ENCODE results near the gene KIAA0513.
"Not testable (repeated sequence)": the region's sequence is repeated elsewhere in the genome, so short reads cannot be mapped to it uniquely, and the experiment has no call there.

Gene KIAA0513

GRCh38 chr16:85051683-85052082 lies 24.1 kb downstream of the KIAA0513 start:
- DNase-seq, result no peak

GRCh38 chr16:85052536-85052935 lies 24.9 kb downstream of the KIAA0513 start:
- DNase-seq, result no peak

DNA sequence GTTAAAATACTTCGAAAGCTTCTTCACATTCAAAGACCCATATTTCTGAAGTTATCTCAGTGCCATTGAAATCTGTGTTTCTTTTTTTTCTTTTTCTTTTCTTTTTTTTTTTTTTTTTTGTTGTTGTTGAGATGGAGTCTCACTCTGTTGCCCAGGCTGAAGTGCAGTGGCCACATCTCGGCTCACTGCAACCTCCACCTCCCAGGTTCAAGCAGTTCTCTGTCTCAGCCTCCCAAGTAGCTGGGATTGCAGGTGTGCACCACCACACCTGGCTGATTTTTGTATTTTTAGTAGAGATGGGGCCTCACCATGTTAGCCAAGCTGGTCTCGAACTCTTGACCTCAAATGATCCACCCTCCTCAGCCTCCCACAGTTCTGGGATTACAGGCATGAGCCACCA lies 26.7 kb downstream of the KIAA0513 start:
- not testable (repeated sequence) for DNase-seq

- DNase-seq, result no peak
Observed at GRCh38 chr16:85054948-85055492, 27.4 kb downstream of the KIAA0513 start.

- DNase-seq, result peak; percentile 79
Observed at GRCh38 chr16:85055493-85056210, 28.1 kb downstream of the KIAA0513 start.

GRCh38 chr16:85056211-85056748 lies 28.7 kb downstream of the KIAA0513 start:
- DNase-seq, result peak; percentile 16

DNA sequence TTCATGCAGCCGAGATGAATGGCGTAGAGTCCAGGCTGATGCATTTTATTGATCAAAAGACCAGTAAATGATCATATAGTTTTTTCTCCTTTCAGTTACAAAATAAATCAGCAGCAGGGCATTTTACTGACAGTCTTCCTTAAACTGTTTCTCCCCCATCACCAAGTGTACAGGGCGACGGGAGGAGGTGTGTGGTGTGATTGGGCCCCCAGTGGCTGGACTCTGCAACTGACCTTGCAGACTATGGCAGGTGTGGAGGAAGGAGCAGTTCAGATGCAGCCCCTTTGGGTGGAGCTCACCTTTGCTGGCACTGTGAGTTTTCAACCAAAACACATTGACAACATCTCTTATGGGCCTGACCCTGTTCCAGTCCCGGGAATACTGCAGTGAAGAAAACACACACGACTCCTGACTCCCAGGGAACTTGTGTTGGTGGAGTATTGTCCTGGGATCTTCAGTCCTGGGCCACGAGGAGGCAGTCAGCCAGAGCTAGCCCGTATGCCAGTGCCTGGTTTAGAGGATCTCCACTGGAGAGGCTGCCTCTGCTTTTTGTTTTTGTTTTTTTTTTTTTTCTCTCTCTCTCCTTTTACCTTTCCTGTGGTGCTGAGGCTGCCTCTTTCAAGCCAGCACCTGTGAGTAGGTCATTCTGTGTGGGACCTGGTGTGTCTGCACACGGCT lies 29.8 kb downstream of the KIAA0513 start:
- DNase-seq, result peak; percentile 18

GRCh38 chr16:85057948-85058347 lies 30.4 kb downstream of the KIAA0513 start:
- no peak for DNase-seq

DNA sequence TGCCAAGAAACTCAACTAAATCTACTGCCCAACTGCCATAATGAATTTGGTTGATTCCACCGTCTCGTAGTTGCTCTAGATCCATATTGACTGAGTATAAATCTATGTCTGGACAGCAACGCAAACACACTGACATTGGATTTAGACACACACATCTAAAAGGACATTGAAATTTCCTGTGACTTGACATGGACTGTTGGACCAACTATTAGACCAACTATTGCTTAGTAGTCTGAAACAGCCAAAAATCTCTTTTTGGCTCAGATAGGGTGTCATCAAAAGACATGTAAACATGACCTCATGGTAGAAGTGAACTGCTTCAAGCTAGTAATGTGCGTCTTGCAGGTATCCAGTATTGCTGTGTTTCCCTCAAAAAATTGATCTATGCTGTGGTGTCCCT lies 31.3 kb downstream of the KIAA0513 start:
- DNase-seq, result no peak

DNA sequence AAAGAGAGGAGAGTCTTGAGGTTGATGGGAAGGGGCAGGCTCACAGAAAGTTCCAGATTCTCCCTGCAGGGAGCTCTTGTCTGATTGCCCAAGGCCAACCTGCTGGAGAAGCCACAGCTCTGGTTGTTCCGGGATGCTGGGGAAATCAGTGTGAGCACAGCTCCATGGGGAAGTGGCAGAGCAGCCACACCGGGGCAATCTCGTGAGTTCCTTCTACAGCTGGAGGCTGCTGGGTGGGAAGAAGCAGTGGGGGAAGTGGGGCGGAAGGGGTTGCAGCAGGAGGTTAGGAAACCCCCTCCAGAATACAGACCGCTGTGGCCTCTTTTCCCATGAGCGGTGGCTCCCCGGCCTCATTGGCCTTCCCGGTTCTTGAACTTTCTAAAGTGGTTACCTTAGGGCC lies 34.0 kb downstream of the KIAA0513 start:
- no peak for DNase-seq

DNA sequence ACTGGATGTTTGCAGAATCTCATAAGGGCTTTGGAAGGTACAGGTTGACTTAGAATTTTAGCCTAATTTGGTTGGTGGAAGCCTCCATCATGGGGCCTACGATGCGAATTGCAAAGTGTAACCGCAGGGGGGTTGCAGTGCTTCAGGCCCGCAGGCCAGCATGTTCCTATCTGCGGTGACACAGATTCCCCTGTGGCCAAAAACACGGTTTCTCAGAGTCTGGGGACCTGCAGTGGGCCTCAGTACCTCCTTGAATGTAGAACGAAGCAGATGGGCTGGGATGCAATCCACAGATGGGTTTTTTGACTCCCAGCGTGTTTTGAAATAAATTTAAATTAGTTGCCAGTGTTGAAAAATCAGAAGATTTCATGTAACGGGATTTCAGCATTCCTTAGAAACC lies 34.7 kb downstream of the KIAA0513 start:
- no peak for DNase-seq

- DNase-seq, result no peak
Observed at GRCh38 chr16:85062845-85063244, 35.2 kb downstream of the KIAA0513 start.

DNA sequence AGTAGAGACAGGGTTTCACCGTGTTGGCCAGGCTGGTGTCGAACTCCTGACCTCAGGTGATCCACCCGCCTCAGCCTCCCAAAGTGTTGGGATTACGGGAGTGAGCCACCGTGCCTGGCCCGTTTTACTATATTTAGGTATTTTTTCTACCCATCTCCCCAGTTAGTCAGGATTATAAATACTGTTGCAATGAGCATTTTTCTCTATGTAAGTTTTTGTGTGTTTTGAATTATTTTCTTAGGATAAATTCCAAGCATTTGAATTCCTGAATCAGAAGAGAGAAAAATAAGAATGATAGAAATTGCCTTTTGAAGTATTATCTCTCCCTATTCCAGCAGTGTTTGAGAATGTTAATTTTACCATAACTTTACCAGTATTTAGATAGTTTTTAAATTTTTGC lies 36.6 kb downstream of the KIAA0513 start:
- DNase-seq, result no peak

- DNase-seq, result no peak
Observed at GRCh38 chr16:85065099-85065498, 37.5 kb downstream of the KIAA0513 start.

GRCh38 chr16:85066346-85066885 lies 38.8 kb downstream of the KIAA0513 start:
- no peak for DNase-seq

DNA sequence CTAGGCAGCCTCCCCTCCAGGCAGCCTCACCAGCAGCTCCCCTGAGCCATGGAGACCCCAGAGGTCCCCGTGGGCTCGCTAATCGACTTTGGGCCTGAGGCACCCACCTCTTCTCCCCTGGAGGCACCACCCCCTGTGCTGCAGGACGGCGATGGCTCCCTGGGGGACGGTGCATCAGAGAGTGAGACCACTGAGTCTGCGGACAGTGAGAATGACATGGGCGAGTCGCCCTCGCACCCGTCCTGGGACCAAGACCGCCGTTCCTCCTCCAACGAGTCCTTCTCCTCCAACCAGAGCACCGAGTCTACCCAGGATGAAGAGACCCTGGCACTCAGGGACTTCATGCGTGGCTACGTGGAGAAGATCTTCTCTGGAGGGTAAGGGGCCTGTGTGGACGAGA lies 39.4 kb downstream of the KIAA0513 start:
- DNase-seq, result no peak

DNA sequence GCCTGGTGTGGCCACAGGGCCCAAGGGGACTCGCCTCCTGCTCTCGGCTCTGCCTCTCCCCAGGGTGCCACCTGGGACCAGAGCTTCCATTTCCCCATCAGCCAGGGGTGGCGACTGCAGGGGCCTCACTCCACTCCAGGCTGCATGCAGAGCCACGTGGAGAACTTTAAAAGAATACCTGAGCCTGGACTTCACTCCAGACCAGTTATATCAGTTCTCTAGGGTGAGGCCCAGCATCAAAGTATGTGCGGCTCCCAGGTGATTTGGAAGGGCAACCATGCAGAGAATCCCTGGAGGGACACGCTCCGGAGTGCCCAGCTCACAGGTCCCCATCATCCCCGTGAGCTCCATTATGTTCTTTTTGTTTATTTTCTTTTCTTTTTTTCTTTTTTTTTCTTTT lies 39.8 kb downstream of the KIAA0513 start:
- no peak for DNase-seq

DNA sequence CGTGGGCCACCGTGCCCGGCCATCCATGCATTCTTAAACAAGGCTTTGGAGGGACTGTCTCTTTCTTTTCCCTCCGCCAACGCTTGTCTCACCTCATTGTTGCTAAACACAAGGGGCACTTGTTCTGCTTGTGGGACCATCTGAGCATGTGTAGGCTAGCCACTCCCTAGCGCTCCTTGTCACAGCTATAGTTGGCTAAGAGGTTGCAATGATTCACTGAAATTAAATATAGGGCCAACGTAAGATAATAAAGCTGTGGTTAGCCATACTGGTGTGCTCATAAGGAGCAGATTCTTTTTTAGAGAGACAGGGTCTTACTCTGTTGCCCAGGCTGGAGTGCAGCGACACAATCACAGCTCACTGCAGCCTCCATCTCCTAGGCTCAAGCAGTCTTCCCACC lies 41.2 kb downstream of the KIAA0513 start:
- DNase-seq, result no peak

DNA sequence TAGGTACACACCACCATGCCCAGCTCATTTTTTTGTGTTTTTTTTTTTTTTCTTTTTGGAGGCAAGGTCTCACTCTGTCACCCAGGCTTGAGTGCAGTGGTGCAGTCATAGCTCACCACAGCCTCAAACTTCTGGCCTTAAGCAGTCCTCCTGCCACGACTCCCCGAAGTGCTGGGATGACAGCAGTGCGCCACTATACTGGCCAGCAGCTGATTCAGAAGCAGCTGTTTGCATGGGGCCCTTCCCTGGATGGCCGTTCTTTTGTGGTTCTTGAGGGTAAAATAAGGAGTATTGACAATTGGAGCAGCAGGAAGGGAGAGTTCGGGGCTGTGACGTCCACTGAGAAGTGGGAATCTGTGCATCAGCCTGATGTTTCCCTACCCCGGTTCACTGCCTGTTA lies 41.6 kb downstream of the KIAA0513 start:
- no peak for DNase-seq

DNA sequence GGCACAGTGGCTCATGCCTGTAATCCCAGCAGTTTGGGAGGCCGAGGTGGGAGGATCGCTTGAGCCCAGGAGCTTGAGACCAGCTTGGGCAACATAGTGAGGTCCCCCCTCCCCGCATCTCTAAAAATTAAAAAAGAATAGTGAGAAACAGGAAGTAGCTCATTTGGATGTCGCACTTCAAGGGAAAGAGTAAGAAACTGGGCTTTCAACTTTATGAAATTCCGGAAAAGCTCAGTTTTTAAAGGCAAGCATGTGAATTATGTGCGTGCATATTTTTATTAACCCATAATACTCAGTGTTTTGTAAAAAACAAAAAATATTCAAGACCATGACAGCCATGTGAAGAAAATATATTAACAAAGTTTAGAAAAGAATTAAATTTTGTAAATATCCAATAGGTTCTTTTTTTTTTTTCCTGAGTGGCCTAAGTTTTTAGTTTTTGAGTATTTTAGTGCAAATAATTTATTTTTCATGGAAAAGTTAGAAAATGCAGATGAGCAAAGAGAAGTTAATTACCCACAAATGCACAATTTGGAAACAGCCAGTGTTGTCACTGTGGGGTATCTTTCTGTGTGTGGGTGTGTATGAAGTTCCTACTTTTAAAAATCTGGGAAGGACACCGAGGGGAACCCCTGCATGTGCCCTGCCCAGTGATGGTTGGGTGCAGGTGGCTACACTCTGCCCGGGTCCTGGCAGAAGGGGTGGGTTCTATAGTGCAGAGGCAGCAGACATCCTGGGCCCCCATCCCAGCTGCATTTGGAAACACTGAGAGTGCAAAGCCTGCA lies 44.7 kb downstream of the KIAA0513 start:
- DNase-seq, result no peak

DNA sequence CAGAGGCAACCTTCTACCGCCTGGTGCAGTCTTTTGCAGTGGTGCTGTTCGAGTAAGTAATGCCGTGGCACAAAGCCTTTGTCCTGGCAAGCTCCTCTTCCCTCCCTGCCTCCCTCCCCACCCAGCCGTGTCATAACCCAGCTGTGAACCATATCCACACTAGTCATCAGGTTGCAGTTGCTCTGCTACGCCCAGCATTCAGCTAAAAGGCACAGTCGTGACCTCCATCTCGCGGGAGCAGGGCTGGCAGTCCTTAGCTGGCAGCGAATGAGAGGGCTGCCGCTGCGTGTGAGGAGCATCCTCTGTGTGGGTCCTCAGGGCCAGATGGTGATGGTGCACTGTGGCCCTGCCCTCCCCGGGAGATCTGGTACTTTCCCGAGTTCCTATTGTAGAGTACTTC lies 45.4 kb downstream of the KIAA0513 start:
- no peak for DNase-seq

DNA sequence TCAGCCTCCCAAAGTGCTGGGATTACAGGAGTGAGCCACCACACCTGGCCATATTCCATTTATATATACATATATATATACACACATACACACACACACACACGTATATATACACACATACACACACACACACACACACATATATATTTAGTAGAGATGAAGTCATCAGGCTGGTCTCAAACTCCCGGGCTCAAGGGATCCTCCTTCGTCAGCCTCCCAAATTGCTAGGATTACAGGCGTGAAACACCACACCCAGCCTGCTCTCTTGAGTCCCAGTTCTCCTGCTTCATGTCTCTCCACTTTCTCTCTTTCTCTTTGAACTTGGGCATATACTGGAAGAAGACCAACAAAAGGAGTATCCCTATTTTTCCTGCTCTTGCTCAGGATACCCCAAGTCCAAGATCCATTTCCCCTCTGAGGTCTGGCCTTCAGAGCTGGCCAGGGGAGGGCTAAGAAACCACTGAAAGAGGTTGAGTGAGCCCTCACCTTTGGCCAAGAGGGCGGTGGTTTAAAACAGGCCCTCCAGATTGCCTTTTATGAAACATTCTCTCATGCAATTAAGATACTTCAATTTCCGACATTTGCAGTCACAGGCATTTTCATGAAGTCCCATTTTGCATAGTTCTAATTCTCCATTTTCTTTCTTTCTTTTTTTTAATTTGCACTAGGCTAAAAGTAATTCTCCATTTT lies 46.8 kb downstream of the KIAA0513 start:
- DNase-seq, result no peak

Data from stimulated activated CD4-positive, alpha-beta T cell treated with anti-CD3 and anti-CD28 coated beads, Interleukin-15, amount 100 ng/mL, for 24 hours (primary cell).